22Rv1 (cell line): ENCODE measurements around the gene LHFPL6.

Source experiments
- H3K27ac ChIP-seq: fragments of 450-650 bp; 2 replicates; pipeline ENCODE4 v1.5.1; 2017
- CTCF ChIP-seq: fragments of 450-650 bp; IDR thresholded peaks from 2 replicates; pipeline ENCODE4 v1.5.1; 2017; ENCODE audit warnings: mild to moderate bottlenecking
- ZFX ChIP-seq: fragments of 450-650 bp; IDR thresholded peaks from 2 replicates; pipeline ENCODE4 v1.6.1; 2017; ENCODE audit warnings: antibody characterized with exemption, borderline replicate concordance

LHFPL6 gene

GRCh38 chr13:39379667-39380655 lies 223.0 kb downstream of the LHFPL6 start:
- no peak for TF ChIP-seq CTCF
- no peak for TF ChIP-seq ZFX
- no peak overlapping the region for H3K27ac ChIP-seq

GRCh38 chr13:39379118-39379517 lies 223.9 kb downstream of the LHFPL6 start:
- H3K27ac ChIP-seq, result no peak overlapping the region
- TF ChIP-seq ZFX (no peak), CTCF (no peak)

- no peak overlapping the region for H3K27ac ChIP-seq
- TF ChIP-seq ZFX (no peak), CTCF (no peak)
Measured at GRCh38 chr13:39378306-39378705, 224.7 kb downstream of the LHFPL6 start.

GRCh38 chr13:39377699-39378098 lies 225.3 kb downstream of the LHFPL6 start:
- no peak for TF ChIP-seq CTCF
- TF ChIP-seq ZFX, result no peak
- no peak overlapping the region for H3K27ac ChIP-seq

- TF ChIP-seq ZFX, result no peak
- no peak for TF ChIP-seq CTCF
- no peak overlapping the region for H3K27ac ChIP-seq
Measured at GRCh38 chr13:39376076-39376475, 226.9 kb downstream of the LHFPL6 start.

- H3K27ac ChIP-seq, result no peak overlapping the region
- TF ChIP-seq ZFX, result no peak
- TF ChIP-seq CTCF, result no peak
Measured at GRCh38 chr13:39375601-39376000, 227.4 kb downstream of the LHFPL6 start.

GRCh38 chr13:39374741-39375189 lies 228.2 kb downstream of the LHFPL6 start:
- H3K27ac ChIP-seq, result no peak overlapping the region
- TF ChIP-seq CTCF (no peak), ZFX (no peak)
